HL-60 (cell line): ENCODE results near the gene NECTIN4.

ENCODE experiments used
- DNase-seq, 2 experiments: peaks; one replicate each; pipeline ENCODE4 v3.0.0-alpha.2; 2010 to 2020; ENCODE audit warnings: low read depth in 1 of 2, low spot score in 1 of 2
- H3K27ac ChIP-seq: fragments of 250-450 bp; sonication (Bioruptor Pico); replicated peaks from 2 replicates; pipeline ENCODE4 v1.5.1; 2020; ENCODE audit warnings: mild to moderate bottlenecking, moderate library complexity
- H3K27me3 ChIP-seq: fragments of 250-450 bp; sonication (Bioruptor Pico); 2 replicates; pipeline ENCODE4 v1.5.1; 2021; ENCODE audit warnings: mild to moderate bottlenecking, moderate library complexity; ENCODE audit not compliant: insufficient read depth, poor library complexity, severe bottlenecking
- H3K4me3 ChIP-seq: replicated peaks from 2 replicates; pipeline ENCODE4 v1.5.1; 2011; ENCODE audit warnings: mild to moderate bottlenecking, control low read depth, low read length; ENCODE audit not compliant: insufficient read depth
- GABPA ChIP-seq: IDR thresholded peaks from 2 replicates; pipeline ENCODE4 v1.6.1; 2012; ENCODE audit warnings: low read depth
- POLR2AphosphoS5 ChIP-seq: IDR thresholded peaks from 2 replicates; pipeline ENCODE4 v1.6.1; 2012; ENCODE audit warnings: low read depth
- REST ChIP-seq: IDR thresholded peaks from 2 replicates; pipeline ENCODE4 v1.6.1; 2012; ENCODE audit warnings: low read depth; ENCODE audit not compliant: insufficient replicate concordance
- SPI1 ChIP-seq: IDR thresholded peaks from 2 replicates; pipeline ENCODE4 v1.6.1; 2012; ENCODE audit warnings: low read depth, mild to moderate bottlenecking, borderline replicate concordance
- TF ChIP-seq, protein P1 (sequence below): IDR thresholded peaks from one replicate; pipeline ENCODE4 v1.5.1; 2011; ENCODE audit warnings: low read length, control low read depth, inconsistent platforms; ENCODE audit not compliant: insufficient read depth

NECTIN4 gene

GRCh38 chr1:161095230-161095629 lies 5.9 kb upstream of the NECTIN4 start:
- no peak for DNase-seq
- Histone ChIP-seq H3K27ac (no peak overlapping the region), H3K27me3 (no peaks in the 10 kb centered on the region), H3K4me3 (no peak overlapping the region)
- TF ChIP-seq POLR2AphosphoS5, result no peak
- no peak for TF ChIP-seq GABPA
- TF ChIP-seq, protein P1, sequence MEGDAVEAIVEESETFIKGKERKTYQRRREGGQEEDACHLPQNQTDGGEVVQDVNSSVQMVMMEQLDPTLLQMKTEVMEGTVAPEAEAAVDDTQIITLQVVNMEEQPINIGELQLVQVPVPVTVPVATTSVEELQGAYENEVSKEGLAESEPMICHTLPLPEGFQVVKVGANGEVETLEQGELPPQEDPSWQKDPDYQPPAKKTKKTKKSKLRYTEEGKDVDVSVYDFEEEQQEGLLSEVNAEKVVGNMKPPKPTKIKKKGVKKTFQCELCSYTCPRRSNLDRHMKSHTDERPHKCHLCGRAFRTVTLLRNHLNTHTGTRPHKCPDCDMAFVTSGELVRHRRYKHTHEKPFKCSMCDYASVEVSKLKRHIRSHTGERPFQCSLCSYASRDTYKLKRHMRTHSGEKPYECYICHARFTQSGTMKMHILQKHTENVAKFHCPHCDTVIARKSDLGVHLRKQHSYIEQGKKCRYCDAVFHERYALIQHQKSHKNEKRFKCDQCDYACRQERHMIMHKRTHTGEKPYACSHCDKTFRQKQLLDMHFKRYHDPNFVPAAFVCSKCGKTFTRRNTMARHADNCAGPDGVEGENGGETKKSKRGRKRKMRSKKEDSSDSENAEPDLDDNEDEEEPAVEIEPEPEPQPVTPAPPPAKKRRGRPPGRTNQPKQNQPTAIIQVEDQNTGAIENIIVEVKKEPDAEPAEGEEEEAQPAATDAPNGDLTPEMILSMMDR, result no peak
- no peak for TF ChIP-seq REST
- no peak for TF ChIP-seq SPI1

DNA sequence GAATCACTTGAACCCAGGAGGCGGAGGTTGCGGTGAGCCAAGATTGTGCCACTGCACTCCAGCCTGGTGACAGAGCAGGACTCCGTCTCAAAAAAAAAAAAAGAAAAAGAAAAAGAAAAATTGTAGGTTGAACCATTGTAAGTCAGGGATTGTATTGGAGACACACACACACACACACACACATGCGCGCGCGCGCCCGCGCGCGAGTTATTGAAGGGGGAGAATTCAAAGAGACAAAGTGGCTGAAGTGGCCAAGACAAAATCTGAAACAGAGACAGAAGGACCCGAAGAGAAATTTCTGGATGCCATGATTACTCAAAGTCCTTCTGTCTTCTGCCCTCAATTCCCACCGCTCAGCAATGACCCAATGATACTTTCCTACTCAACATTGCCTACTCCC lies 5.1 kb upstream of the NECTIN4 start:
- Histone ChIP-seq H3K27ac (no peak overlapping the region), H3K4me3 (no peak overlapping the region), H3K27me3 (no peaks in the 10 kb centered on the region)
- no peak for DNase-seq
- no peak for TF ChIP-seq GABPA
- TF ChIP-seq, protein P1, result no peak
- no peak for TF ChIP-seq REST
- TF ChIP-seq POLR2AphosphoS5, result no peak
- TF ChIP-seq SPI1, result no peak

- TF ChIP-seq REST, result no peak
- TF ChIP-seq, protein P1, result no peak
- TF ChIP-seq SPI1, result no peak
- Histone ChIP-seq H3K4me3 (no peak overlapping the region), H3K27ac (no peak overlapping the region), H3K27me3 (no peaks in the 10 kb centered on the region)
- no peak for DNase-seq
These were observed 3.3 kb upstream of the NECTIN4 start for GRCh38 chr1:161092621-161093028.
